Measurements from ENCODE around the gene CNGB1. TPM values are rescaled to one million over a fixed set of nuclear protein-coding genes. Genes with fewer than 3 reads are reported as not detected.

CNGB1 gene
- polyA plus RNA-seq, 1 experiment: not detected

- no peak for DNase-seq (ENCODE audit: low read depth)
- ChIA-PET CTCF (interaction anchor here (1.0 to 3.0 kb wide), 3 partner anchors 33 to 109 kb away, joined by 3 to 13 read pairs (median 3); no protein-coding TSS in a partner anchor), POLR2A (no interaction called here)
- Histone ChIP-seq H3K27me3 (ENCODE audit: control insufficient read depth, insufficient read depth, low read length) (no peaks in the 10 kb centered on the region), H3K36me3 (ENCODE audit: control insufficient read depth, insufficient read depth, low read length) (no peaks in the 10 kb centered on the region), H3K4me3 (ENCODE audit: low read depth, low read length) (no peak overlapping the region)
- no peak for TF ChIP-seq CTCF (IDR thresholded peaks at IDR 0.05; ENCODE audit: insufficient read depth, low read depth, low read length)
Observed at GRCh38 chr16:57865746-57866528, 105.0 kb downstream of the CNGB1 start.

- ChIA-PET CTCF (interaction anchor here (0.6 to 4.3 kb wide), 32 partner anchors 11 to 1316 kb away, joined by 3 to 32 read pairs (median 4); partner anchors contain the start of gene KATNB1), POLR2A (no interaction called here)
- peak; percentile 40 for DNase-seq (ENCODE audit: low read depth)
- no peaks in the 10 kb centered on the region for H3K36me3 ChIP-seq (ENCODE audit: control insufficient read depth, insufficient read depth, low read length)
- no peaks in the 10 kb centered on the region for H3K27me3 ChIP-seq (ENCODE audit: control insufficient read depth, insufficient read depth, low read length)
- H3K4me3 ChIP-seq (ENCODE audit: low read depth, low read length): no peak overlapping the region
- peak; percentile 77 for TF ChIP-seq CTCF (IDR thresholded peaks at IDR 0.05; ENCODE audit: insufficient read depth, low read depth, low read length)
Observed at GRCh38 chr16:57863434-57864160, 107.3 kb downstream of the CNGB1 start.

GRCh38 chr16:57862698-57863433 lies 108.1 kb downstream of the CNGB1 start:
- POLR2A ChIA-PET: no interaction called here
- CTCF ChIA-PET: interaction anchor here (0.6 to 4.3 kb wide), 33 partner anchors 8 to 283 kb away, joined by 3 to 32 read pairs (median 4); partner anchors contain the start of gene KATNB1
- Histone ChIP-seq H3K27me3 (ENCODE audit: control insufficient read depth, insufficient read depth, low read length) (no peaks in the 10 kb centered on the region), H3K36me3 (ENCODE audit: control insufficient read depth, insufficient read depth, low read length) (no peaks in the 10 kb centered on the region), H3K4me3 (ENCODE audit: low read depth, low read length) (no peak overlapping the region)
- DNase-seq (ENCODE audit: low read depth): no peak
- TF ChIP-seq CTCF (IDR thresholded peaks at IDR 0.05; ENCODE audit: insufficient read depth, low read depth, low read length): no peak

GRCh38 chr16:57859331-57859730 lies 111.6 kb downstream of the CNGB1 start:
- peak; percentile 45 for TF ChIP-seq CTCF (IDR thresholded peaks at IDR 0.05; ENCODE audit: insufficient read depth, low read depth, low read length)
- 0 out of 2 replicates have a peak, but pooled peaks cover 1% of the 10 kb centered on the region for H3K27me3 ChIP-seq (ENCODE audit: control insufficient read depth, insufficient read depth, low read length)
- no peak for DNase-seq (ENCODE audit: low read depth)
- H3K36me3 ChIP-seq (ENCODE audit: control insufficient read depth, insufficient read depth, low read length): no peaks in the 10 kb centered on the region
- H3K4me3 ChIP-seq (ENCODE audit: low read depth, low read length): no peak overlapping the region
- CTCF ChIA-PET: interaction anchor here (0.7 to 2.1 kb wide), 8 partner anchors 10 to 284 kb away, joined by 3 to 8 read pairs (median 4); no protein-coding TSS in a partner anchor
- POLR2A ChIA-PET: no interaction called here
